GM19025 (cell line): ENCODE results near the gene FAM114A1.
"Not testable (repeated sequence)": the region's sequence is repeated elsewhere in the genome, so short reads cannot be mapped to it uniquely, and the experiment has no call there.

Experiments used
- ATAC-seq: cut with Tn5 transposase; IDR thresholded peaks from one replicate; pipeline ENCODE4 v1.9.1; 2021; ENCODE audit warnings: mild to moderate bottlenecking, low read depth, moderate library complexity; ENCODE audit not compliant: unreplicated experiment

FAM114A1 gene

DNA sequence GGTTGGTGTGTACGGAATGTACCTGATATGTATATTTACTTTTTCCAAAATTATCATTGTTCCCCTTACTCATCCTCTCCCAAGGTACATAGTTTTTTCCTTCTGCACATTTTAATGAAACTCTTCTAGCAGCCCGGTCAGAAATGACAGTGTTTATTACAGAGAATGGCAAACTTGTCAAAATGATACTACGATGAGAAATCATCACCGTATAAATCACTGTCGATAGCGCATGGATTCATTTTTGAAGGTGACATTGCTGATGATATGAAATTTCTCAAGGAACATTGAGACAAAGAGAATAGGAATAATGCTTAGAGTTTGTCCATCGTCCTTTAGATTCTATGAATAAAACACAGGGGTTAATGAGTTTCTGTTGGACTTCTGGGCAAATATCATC is 30.6 kb downstream of the FAM114A1 start:
- no peak for ATAC-seq

DNA sequence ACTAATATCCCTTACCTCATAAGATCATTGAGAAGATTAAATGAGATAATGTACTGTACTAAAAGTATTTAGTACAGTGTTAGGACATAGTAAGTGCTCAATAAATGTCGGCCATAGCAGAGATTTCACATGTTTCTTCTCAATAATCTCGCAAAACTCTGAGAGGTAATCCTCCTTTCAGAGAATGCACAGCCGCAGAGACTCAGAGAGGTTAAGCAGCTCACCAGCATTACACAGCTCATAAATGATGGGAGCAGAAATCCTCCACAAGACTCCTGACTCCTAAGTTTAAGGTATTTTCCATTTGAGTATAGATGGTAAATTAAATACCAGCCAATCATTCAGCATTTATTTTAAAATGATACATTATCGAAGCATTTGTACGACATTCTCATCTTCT is 34.6 kb downstream of the FAM114A1 start:
- ATAC-seq: no peak

DNA sequence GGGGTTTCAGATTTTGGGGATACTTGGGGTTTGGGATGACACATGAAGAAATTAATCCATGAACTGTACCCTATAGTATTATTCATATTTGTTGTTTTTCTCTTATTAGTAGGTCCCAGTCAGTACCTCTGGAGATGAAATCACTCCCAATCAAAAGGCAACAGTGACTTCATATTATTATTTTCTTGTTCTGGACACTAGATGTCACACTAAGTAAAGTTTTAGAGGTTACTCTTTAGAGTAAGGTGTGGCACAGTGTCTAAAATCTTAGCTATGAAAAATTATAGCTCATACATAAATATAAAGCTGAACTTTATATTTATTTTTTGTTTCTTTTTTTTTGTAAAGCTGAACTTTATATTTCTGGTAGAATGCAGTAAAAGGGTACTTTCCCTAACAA is 35.1 kb downstream of the FAM114A1 start:
- ATAC-seq: no peak

DNA sequence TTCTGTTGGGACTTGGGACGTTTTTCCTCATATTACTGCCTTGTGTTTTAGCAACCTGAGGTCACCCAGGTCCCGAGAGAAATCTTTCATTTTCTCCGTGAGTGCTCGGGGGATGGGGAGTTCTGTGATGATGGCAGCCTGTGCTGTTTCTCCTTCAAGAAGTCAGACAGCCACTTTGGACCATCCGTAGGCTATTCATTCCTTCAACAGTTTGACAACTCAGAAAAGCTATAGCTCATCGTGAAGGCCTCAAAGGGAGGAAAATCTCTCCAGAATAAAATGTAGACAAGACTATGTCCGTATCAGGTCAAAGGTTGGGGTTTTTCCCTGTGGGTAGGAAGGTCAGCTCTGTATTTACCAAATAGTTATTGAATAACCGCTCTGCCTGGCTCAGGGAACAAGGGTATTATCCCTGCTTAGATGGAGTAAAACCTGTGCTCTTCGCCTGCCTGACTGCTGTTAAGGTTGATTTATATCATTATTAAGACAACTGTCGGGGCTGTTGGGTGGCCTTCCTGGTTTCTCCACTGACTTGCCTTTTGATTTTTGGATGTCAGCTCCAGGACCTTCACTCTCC is 36.6 kb downstream of the FAM114A1 start:
- no peak for ATAC-seq

DNA sequence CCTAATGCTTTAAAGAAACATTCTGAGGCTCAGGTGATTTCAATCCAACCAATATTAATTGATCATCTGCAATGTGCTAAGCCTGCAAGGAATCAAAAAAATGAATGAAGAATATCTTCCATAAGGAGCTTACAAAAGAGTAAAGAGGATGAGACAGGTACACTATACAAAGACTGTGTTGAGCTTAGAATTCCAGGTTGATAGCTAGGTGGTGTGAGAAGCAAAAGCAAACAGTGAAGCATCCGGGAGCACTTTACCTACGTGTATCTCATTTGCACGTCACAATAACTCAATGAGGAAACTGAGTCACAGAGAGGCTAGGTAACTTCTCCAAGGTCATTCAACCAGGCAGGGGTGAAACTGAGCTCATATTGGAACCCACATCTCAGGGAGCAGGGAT is 37.1 kb downstream of the FAM114A1 start:
- ATAC-seq: no peak

DNA sequence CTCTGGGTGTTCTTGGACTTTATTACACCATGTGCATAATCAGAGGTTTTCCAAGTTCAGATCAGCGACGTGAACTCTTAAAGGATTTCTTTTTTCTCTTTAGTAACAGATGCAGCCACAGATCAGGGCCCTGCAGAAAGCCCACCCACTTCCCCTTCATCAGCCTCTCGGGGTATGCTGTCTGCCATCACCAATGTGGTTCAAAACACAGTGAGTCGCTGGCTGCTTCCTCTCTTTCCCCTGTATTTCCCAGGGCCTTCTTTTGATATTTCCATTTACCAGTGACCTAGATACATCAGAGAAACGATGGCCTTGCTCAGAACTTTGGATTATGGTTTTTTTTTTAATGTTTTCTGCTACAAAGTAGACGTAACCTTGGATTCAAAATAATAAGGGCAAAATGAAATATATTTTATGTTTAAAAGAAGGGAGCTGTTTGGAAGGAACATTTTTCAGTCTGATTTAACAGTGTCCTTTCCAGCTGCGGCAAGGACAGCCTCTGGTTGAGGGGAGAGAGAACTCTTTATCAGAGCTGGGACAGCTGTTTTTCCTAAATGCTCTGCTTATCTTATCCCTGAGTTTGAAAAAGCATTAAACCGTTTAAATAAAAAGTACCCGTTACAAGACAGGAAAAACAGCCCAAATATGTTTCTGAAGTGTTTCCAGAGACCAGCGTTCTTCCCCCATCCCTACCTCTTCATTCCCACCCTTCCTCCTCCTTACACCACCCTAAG is 38.2 kb downstream of the FAM114A1 start:
- no peak for ATAC-seq

DNA sequence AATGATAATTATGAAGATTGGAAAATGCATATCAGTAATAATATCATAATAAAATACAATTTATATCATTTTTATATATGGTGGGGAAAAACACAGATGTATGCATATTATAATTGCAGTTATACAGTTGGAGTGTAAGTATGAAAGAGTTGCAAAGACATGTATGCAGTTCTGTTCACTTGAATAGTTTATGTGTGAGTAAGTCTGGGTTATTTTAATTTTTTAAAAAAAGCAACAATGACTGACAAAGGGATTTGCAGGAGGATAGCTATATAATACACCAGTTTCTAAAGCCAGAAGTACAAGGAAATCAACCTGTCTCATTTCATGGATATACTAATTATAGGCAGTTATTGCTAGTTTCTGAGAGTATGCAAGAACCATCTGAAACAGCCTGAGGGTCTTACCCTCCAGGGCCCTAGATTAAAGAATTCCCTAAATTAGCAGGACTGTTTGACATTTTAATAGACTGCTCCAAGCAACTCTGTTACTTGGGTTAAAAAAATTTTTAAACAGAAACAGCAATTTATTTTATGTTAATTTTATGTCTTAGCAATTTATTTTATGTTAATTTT is 40.2 kb downstream of the FAM114A1 start:
- no peak for ATAC-seq

DNA sequence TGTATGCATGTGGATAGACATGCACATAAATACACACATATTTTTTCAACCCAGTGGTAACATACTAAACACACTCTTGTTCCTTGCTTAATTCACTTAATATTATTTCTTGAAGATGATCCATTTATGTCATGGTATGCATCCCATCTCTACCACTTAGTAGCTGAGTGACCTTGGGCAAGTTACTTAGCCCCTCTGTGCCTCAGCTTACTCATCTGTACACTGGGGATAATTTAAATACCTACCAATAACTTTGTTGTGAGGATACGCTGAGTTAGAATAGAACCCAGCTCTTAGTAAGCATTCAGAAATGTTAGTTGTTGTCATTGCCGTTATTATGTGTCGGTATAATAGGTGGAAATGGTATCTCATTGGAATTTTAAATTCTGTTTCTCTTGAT is 41.4 kb downstream of the FAM114A1 start:
- ATAC-seq: no peak

DNA sequence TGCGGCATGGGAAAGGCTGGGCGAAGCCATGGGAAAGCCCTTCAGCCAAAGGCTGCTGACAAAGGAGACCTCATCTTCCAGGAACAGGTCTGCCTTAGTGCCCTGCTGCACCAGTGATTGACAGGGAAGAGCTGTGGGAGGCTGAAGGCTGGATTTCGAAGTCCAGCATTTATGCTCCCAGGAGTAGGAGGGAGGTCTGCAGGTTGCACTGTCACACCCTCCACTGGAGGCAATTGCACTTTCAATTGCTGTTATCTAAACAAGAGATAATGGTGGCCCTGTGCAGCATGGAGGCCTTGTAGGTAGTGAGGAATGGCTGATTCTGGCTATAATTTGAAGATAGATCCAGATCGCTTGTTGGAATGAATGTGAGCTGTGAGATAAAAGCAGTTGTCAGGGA is 43.7 kb downstream of the FAM114A1 start:
- no peak for ATAC-seq

DNA sequence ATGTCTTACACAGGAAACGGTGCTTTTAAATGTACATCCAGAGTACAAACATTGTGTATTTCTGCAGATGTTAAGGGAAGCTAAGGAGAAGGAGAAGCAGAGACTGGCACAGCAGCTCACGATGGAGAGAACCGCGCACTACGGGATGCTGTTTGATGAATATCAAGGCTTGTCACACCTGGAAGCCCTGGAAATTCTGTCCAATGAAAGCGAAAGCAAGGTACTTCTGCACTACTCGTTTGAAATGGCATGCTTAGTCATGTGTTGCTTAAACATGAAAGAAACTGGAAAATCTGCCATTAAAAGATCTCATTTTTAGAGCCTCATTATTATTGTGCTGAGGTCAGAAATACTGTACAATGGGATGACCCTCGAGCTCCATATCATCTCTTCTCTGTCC is 47.2 kb downstream of the FAM114A1 start:
- ATAC-seq: no peak

DNA sequence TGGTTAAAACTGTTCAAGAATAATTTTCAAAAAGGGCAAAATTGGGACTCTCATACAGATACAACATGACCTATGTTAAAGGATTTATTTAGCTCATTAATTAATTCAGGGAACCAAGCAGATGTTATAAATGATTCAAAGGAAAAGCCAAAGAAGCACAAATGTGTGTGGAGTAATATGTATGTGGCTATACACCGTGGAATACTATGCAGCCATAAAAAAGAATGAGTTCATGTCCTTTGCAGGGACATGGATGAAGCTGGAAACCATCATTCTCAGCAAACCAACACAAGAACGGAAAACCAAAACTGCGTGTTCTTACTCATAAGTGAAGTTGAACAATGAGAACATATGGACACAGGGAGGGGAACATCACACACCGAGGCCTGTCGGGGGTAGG is 48.7 kb downstream of the FAM114A1 start:
- not testable (repeated sequence) for ATAC-seq

DNA sequence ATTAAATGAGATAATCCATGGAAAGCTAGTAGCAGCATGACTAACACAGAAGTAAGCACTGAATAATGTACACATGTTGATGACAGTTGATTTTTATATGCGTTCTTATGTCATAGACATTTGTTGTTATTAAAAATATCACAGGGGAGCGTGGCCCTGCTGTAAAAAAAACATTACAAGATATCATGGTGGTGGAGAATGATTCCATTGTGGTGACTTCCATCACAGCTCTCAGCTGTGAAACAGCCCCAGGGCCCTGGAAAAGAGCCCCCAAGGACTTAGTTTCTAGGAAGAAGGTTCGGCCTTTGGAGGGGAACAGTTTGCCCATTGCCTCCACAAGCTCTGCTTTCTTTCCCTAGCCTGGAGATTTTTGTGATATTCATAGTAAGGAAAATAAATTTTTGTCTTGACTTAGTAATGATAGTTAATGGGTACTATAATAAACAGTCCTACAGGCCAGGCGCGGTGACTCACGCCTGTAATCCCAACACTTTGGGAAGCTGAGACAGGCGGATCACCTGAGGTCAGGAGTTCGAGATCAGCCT is 49.9 kb downstream of the FAM114A1 start:
- ATAC-seq: no peak

DNA sequence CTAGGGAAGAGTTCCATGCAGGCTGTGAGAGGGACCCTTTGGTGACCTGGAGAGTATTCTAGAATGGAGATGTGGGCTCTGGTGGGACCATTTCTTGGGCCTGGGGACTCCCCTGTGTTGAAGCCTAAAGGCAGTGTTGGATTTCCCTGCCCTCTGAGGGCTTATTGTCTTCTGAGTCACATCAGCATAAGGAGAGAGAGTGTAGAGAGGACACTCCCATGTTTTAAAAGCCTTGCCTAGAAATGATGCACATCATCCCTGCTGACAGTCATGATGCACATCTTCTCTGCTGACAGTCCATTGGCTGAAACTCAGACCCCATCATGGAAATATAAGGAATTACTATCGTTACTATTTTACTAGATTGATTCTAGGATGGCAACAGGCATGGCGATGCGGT is 51.9 kb downstream of the FAM114A1 start:
- ATAC-seq: no peak

DNA sequence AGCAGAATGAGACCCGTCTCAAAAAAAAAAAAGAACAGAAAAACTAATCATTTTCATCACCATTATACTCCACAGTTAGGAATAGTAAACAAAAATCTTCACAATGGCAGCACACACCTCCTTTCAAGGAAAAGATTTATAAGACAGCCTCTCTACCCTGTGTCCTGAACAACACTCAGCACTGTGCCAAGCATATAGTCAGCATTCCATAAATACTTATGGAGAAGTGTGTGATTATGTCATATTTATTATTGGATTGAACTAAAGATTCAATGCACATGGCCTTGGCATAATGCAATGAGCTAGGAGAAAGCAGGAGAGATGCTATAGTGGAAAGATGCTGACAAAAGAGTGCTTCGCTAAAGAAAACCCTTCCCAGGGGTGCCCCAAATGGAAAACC is 52.6 kb downstream of the FAM114A1 start:
- ATAC-seq: no peak

DNA sequence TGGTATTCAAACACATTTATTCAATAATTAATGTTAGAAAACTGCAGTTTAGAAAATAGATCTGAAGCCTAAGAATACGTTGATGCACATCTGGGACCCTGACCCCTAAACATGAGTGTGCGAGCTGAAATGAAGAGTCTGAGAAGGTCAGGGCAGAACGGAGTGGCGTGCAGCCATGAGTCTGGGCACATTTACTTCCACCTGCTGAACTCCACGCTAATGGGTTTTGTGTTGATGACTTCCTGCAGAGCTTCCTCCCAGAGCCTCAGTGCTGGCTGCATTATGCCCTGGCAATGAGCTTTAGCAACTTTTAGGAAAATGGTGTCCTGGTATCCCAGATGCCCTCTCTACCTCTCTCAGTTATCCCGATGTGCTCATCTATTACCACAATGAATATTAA is 53.1 kb downstream of the FAM114A1 start:
- no peak for ATAC-seq

DNA sequence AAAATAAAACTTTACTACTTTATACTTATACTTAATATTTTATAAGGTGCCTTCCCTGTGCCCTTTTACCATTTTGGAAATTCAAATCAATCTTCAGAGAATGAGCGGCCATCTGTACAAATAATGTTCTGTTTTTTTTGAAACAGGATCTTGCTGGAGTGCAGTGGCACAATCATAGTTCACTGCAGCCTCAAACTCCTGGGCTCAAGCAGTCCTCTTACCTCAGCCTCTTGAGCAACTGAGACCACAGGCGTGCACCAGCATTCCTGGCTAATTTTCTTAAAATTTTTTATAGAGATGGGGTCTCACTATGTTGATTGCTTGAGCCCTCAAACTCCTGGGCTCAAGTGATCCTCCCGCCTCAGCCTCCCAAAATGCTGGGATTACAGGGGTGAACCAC is 53.5 kb downstream of the FAM114A1 start:
- ATAC-seq: no peak

DNA sequence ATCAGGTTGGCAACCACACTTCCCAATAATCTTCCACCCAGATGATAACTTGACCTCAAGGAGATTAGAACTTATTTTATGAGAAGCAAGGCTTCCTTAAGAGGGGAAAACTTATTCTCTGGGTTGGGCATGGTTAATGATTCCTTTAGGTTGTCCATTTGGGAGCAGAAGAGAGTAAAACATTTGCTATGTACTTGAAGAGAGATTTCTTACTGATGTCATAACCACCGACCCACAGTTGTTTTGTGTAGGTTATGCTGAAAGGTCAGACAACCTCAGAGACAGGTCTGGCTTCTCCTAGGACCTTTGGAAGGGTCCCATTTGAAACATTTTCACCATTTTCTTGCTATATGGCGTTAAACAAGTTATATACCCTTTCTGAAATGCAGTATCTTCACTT is 56.1 kb downstream of the FAM114A1 start:
- ATAC-seq: no peak

DNA sequence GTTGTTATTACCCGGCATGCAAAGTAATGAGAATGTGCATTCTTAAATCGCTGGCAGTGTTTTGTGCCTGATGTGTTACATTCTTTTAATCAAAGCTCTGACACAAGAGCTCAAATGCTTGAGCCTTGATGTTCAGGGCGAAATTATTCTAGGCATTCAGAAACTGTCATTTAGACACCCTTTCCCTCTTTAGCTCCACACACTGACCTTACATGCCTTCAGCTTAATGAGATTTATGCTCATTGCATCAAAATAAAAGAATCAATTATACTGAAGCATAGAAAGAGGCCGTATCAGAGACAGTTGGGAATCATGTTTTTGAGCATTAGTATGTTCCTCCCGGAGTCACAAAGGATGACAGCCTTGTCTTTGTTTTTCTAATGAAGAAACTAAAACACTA is 56.7 kb downstream of the FAM114A1 start:
- no peak for ATAC-seq

DNA sequence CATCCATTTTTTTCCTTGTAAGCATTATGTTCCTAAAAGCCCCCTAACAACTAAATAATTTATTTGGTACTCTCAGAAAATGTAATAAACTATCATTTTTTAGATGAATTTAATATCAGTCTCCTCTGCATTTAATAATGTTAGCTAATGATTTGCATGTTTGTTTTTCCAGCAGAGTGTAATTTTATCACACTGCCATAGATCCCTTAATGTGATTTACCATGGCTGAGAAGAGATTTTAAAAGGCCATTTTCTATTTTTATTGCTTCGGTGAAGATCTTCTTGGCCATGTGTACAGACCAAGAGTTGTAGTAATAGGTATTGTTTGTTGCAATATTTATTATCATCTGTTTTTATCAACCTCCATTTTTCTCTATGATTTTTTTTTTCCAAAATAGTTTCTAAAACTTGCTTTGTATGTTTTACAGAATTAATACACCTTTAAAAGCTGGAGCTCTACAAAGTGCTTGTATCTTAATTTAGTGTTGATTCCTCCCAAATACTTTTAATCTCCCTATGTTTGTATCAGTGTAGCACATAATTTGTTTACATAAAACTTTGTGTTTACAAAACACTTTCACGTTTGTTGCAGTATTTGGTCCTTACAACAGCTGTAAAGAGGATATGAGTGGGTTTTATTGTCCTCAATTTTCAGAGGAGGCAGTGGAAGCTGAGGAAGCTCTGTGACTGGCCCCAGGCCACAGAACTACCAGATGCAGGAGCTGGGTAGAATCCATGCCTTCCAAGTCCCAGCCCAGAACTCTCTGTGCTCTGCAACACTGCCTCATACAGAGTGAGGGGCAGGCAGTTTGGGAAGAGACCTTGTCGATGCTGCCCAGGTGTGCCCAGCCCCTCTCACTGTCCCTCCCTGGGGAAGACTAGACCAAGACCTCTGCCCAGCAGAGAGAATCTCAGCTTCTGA is 58.1 kb downstream of the FAM114A1 start:
- ATAC-seq: no peak

DNA sequence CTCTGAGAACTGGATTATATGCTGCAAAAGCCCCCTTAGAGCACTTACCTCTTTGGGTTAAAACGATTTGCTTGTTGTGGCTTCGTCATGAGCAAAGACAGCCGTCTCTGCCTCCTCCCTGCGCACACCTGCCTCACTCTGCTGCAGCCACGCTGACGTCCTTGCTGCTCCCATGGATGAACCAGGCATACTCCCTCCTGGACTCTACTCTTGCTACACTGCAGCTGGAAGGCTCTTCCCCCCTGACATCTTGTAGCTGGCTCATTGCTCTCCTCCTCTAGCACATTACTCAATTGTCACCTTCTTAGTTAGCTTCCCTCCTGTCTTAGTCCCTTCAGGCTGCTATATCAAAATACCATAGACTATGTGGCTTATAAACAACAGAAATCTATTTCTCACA is 59.3 kb downstream of the FAM114A1 start:
- no peak for ATAC-seq

DNA sequence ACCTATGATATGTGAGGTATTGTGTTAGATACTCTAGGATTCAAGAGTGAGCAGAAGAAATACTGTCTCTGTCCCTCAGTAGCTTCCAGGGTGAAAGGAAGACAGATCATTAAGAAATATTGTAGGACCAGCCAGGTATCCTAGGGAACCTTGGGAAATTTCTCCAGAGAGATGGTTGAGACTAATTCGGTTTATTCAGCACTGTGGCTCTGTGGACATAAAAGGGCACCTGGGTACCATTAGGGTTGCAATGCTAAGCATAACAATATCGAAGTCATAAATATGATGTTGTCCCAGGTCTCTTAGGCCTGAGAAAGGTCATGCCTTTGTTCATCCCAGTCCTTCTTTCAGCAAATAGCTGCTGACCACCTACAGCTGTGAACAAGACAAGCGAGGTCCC is 61.0 kb downstream of the FAM114A1 start:
- no peak for ATAC-seq
